CD4-positive, alpha-beta memory T cell (primary cell): ENCODE results near the gene SAMD11. TPM values are rescaled to one million over a fixed set of nuclear protein-coding genes. Genes with fewer than 3 reads are reported as not detected.

Experiments used
- CTCF ChIA-PET: fragments of 350-600 bp; sonication (Branson Sonifier 250); formaldehyde crosslinking; loops from one replicate; lab custom pipeline; 2021; ENCODE audit warnings: inconsistent platforms; ENCODE audit not compliant: partially characterized antibody; lab: Charles Lee
- POLR2A ChIA-PET: fragments of 350-600 bp; sonication (Branson Sonifier 250); formaldehyde crosslinking; loops from one replicate; lab custom pipeline; 2021; ENCODE audit not compliant: partially characterized antibody; lab: Charles Lee
- DNase-seq, 5 donors: peaks; one replicate each; pipeline versions ENCODE4 v3.0.0 to v3.0.0-alpha.2; 2020 to 2022; ENCODE audit warnings: mixed read lengths in 1 of 5
- H3K27ac ChIP-seq: one replicate; pipeline ENCODE4 v1.7.0; 2013; ENCODE audit warnings: low read depth, low read length
- H3K27me3 ChIP-seq: 2 replicates; pipeline ENCODE4 v1.7.0; 2013; ENCODE audit warnings: mild to moderate bottlenecking, low read length, moderate library complexity; ENCODE audit not compliant: insufficient read depth
- H3K36me3 ChIP-seq: 2 replicates; pipeline ENCODE4 v1.7.0; 2013; ENCODE audit warnings: mild to moderate bottlenecking, low read length, moderate library complexity; ENCODE audit not compliant: insufficient read depth
- H3K4me1 ChIP-seq: 2 replicates; pipeline ENCODE4 v1.7.0; 2013; ENCODE audit warnings: mild to moderate bottlenecking, low read length, moderate library complexity; ENCODE audit not compliant: insufficient read depth
- H3K4me3 ChIP-seq, 2 donors: one replicate each; pipeline ENCODE4 v1.7.0; 2013; ENCODE audit warnings: low read length in 2 of 2, mild to moderate bottlenecking in 1 of 2
- H3K9me3 ChIP-seq, 2 donors: one replicate each; pipeline ENCODE4 v1.7.0; 2013; ENCODE audit warnings: low read length in 2 of 2, control low read depth in 1 of 2; ENCODE audit not compliant: control insufficient read depth in 1 of 2
- H3K27ac Mint-ChIP-seq, 7 donors: one replicate each; pipeline ENCODE4 v1.8.0; 2020 to 2021; ENCODE audit warnings: mixed read lengths in 7 of 7, mild to moderate bottlenecking in 6 of 7, inconsistent platforms in 3 of 7, moderate library complexity in 3 of 7
- H3K27me3 Mint-ChIP-seq, 2 donors: one replicate each; pipeline ENCODE4 v1.8.0; 2020 to 2021; ENCODE audit warnings: mixed read lengths in 2 of 2
- H3K36me3 Mint-ChIP-seq, 2 donors: one replicate each; pipeline ENCODE4 v1.8.0; 2020 to 2021; ENCODE audit warnings: mixed read lengths in 2 of 2, inconsistent platforms in 1 of 2, mild to moderate bottlenecking in 1 of 2
- H3K4me1 Mint-ChIP-seq, 4 donors: one replicate each; pipeline ENCODE4 v1.8.0; 2020 to 2021; ENCODE audit warnings: mixed read lengths in 4 of 4, mild to moderate bottlenecking in 1 of 4
- H3K4me3 Mint-ChIP-seq, 8 donors: one replicate each; pipeline ENCODE4 v1.8.0; 2020 to 2021; ENCODE audit warnings: mixed read lengths in 8 of 8, mild to moderate bottlenecking in 7 of 8, moderate library complexity in 6 of 8, inconsistent platforms in 3 of 8
- H3K9me3 Mint-ChIP-seq, 8 donors: one replicate each; pipeline ENCODE4 v1.8.0; 2020 to 2021; ENCODE audit warnings: mixed read lengths in 8 of 8, mild to moderate bottlenecking in 5 of 8, inconsistent platforms in 3 of 8, moderate library complexity in 1 of 8
- intact Hi-C: fragments of 100-400 bp; cut with micrococcal nuclease; formaldehyde crosslinking; loops from one replicate; pipeline ENCODE4 v1.15.1; 2023
- polyA plus RNA-seq, 2 donors: library from polyadenylated mRNA; unstranded; fragments of 300-500 nt; fragmentation: Illumina TruSeq; gene quantifications; one replicate each; pipeline ENCODE4 v1.2.3, GENCODE V29; 2021
- total RNA-seq, 2 experiments: library from RNA; stranded (reverse); gene quantifications; one replicate each; pipeline ENCODE4 v1.2.3, GENCODE V29; 2021

Gene SAMD11
- total and polyA plus RNA-seq, 4 experiments from 2014 or later = 0.10 TPM; not detected in 3

DNA sequence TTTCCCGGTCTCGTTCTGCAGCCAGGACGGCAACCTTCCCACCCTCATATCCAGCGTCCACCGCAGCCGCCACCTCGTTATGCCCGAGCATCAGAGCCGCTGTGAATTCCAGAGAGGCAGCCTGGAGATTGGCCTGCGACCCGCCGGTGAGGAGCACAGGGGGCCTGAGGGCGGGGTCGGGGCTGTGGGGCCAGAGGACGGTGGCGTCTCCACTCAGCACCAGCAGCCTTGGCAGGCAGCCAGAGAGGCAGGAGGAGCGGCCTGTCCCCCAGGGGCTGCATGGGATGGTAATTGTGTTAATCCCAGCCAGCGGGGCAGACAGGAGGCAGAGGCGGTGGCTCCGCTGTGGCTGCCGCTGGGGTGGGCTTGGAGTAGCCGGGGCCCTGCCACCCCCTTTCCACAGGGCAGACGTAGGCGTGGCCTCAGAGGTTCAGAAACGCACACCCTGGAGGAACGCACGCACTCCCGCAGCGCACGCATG lies 12.1 kb downstream of the SAMD11 start:
- intact Hi-C loops = no loop called here
- no peak overlapping the region for H3K4me3 ChIP-seq
- POLR2A ChIA-PET = interaction anchor here (1.0 kb wide), 1 partner anchor 30 kb away, joined by 4 read pairs; no protein-coding TSS in a partner anchor
- no peak overlapping the region for H3K27ac Mint-ChIP-seq
- peaks cover 5% of the 10 kb centered on the region for H3K27me3 ChIP-seq
- H3K9me3 ChIP-seq = no peaks in the 10 kb centered on the region
- no peak for DNase-seq
- H3K4me1 Mint-ChIP-seq = peaks cover 2 to 8% (median 5%) of the 10 kb centered on the region in 4 donors
- H3K27ac ChIP-seq = no peak overlapping the region
- CTCF ChIA-PET = no interaction called here
- peaks cover 6 to 19% of the 10 kb centered on the region in 2 donors for H3K27me3 Mint-ChIP-seq
- peaks cover 5% of the 10 kb centered on the region for H3K4me1 ChIP-seq
- no peaks in the 10 kb centered on the region for H3K36me3 Mint-ChIP-seq
- no peak overlapping the region for H3K4me3 Mint-ChIP-seq
- no peaks in the 10 kb centered on the region for H3K36me3 ChIP-seq
- no peaks in the 10 kb centered on the region for H3K9me3 Mint-ChIP-seq

DNA sequence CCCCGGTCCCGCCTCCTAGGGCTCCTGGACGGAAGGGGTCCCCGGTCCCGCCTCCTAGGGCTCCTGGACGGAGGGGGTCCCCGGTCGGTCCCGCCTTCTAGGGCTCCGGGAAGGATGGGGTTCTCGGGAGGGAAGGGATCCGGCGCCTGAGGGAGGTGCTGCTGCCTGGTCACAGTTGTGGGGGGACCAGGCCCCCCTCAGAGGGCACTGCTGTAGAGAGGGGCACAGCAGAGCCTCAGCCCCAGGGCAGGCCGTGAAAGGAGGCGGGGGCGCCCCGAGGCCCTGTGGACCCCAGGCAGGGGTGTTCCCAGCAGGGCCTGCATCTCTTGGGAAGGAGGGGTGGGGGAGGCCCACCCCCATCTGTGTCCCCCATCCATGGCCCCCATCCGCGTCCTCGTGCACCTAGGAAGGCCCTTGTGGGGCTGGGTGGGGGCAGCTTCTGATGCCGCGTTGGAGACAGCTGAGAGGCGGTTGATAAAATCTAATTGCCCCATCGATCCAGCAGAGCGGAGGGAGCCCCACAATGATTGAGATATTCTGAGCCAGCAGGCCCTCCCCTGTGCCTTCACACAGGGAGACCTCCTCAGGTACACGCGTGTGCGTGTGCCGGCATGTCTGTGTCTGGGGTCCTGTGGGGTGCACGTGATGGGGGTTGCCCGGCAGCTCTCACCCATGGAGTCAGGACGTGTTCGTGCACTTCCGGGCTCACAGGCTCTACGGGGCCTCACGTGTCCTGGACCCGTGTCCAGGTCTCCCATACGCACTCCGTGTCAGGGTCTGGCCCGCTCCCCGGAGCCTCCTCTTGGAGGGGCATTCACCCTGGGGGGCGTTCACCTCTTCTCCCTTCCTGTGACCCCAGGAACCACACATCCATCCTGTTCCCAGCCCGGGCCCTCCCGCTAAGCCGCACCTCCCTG lies 12.9 kb downstream of the SAMD11 start:
- Mint-ChIP-seq H3K4me3 (no peak overlapping the region), H3K4me1 (peaks cover 4 to 14% (median 9%) of the 10 kb centered on the region in 4 donors), H3K36me3 (no peaks in the 10 kb centered on the region), H3K27ac (no peak overlapping the region), H3K27me3 (peaks cover 9 to 19% of the 10 kb centered on the region in 2 donors), H3K9me3 (no peaks in the 10 kb centered on the region)
- no peak overlapping the region for H3K4me3 ChIP-seq
- ChIA-PET CTCF (no interaction called here), POLR2A (no interaction called here)
- DNase-seq = no peak
- H3K36me3 ChIP-seq = no peaks in the 10 kb centered on the region
- peaks cover 7% of the 10 kb centered on the region for H3K27me3 ChIP-seq
- H3K9me3 ChIP-seq = no peaks in the 10 kb centered on the region
- no peak overlapping the region for H3K27ac ChIP-seq
- intact Hi-C loops = no loop called here
- peaks cover 13% of the 10 kb centered on the region for H3K4me1 ChIP-seq

DNA sequence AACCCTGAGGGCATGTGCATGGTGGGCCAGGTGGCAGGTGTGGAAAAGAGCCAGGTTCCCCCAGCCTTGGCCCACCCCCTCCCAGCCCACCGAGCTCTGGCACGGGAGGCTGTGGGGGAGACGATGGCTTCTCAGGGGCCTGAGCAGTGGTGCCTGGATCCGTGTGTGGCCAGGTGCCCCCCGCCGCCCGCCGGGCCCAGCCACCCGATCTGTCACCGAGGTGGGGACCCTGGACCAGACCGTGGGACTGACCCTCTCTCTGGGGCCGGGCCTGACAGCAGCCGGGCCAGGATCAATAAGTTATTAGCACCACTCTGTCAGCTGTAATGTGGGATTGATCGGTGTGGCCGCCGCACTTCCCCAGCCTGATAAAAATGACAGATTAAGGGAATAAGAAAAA lies 13.8 kb downstream of the SAMD11 start:
- Mint-ChIP-seq H3K36me3 (no peaks in the 10 kb centered on the region), H3K9me3 (no peaks in the 10 kb centered on the region), H3K27me3 (peaks cover 9 to 19% of the 10 kb centered on the region in 2 donors), H3K27ac (no peak overlapping the region), H3K4me3 (no peak overlapping the region), H3K4me1 (peaks cover 4 to 14% (median 9%) of the 10 kb centered on the region in 4 donors)
- H3K9me3 ChIP-seq = no peaks in the 10 kb centered on the region
- H3K4me1 ChIP-seq = peaks cover 13% of the 10 kb centered on the region
- no peak for DNase-seq
- no peak overlapping the region for H3K4me3 ChIP-seq
- ChIA-PET CTCF (no interaction called here), POLR2A (no interaction called here)
- no peaks in the 10 kb centered on the region for H3K36me3 ChIP-seq
- H3K27me3 ChIP-seq = peaks cover 7% of the 10 kb centered on the region
- intact Hi-C loops = no loop called here
- H3K27ac ChIP-seq = no peak overlapping the region

DNA sequence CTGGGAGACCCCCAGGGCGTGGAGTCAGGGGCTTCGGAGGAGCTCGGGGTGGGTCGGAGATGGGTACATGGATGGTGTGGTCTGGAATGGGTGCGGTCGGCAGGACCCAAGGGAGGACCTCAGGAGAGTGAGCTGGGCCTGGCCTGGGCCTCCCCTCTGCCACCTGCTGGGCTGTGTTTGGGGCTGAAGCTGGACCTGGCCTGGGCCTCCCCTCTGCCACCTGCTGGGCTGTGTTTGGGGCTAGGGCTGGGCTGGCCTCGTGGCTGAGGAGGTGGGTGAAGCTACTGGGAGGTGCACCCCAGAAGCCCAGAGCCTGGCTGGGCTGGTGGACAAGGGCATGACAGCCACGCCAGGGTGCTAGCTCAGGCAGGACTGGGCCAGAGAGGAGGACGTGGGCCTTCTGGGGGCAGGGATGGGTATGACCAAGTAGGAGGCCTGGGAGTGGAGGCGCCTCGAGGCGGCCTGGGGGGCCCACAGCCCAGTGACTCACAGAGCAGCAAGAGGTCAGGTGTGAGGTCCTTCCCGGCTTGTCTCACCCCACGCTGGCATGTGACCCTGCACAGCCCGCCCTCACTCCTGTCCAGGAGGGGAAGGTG lies 14.5 kb downstream of the SAMD11 start:
- Histone ChIP-seq H3K4me3 (no peak overlapping the region), H3K27ac (no peak overlapping the region), H3K27me3 (peaks cover 7% of the 10 kb centered on the region), H3K9me3 (no peaks in the 10 kb centered on the region), H3K4me1 (peaks cover 19% of the 10 kb centered on the region), H3K36me3 (no peaks in the 10 kb centered on the region)
- Mint-ChIP-seq H3K9me3 (no peaks in the 10 kb centered on the region), H3K27ac (no peak overlapping the region), H3K36me3 (no peaks in the 10 kb centered on the region), H3K4me1 (peaks cover 4 to 14% (median 9%) of the 10 kb centered on the region in 4 donors), H3K4me3 (no peak overlapping the region), H3K27me3 (peaks cover 9 to 19% of the 10 kb centered on the region in 2 donors)
- no peak for DNase-seq
- intact Hi-C loops = no loop called here
- CTCF ChIA-PET = no interaction called here
- POLR2A ChIA-PET = no interaction called here

DNA sequence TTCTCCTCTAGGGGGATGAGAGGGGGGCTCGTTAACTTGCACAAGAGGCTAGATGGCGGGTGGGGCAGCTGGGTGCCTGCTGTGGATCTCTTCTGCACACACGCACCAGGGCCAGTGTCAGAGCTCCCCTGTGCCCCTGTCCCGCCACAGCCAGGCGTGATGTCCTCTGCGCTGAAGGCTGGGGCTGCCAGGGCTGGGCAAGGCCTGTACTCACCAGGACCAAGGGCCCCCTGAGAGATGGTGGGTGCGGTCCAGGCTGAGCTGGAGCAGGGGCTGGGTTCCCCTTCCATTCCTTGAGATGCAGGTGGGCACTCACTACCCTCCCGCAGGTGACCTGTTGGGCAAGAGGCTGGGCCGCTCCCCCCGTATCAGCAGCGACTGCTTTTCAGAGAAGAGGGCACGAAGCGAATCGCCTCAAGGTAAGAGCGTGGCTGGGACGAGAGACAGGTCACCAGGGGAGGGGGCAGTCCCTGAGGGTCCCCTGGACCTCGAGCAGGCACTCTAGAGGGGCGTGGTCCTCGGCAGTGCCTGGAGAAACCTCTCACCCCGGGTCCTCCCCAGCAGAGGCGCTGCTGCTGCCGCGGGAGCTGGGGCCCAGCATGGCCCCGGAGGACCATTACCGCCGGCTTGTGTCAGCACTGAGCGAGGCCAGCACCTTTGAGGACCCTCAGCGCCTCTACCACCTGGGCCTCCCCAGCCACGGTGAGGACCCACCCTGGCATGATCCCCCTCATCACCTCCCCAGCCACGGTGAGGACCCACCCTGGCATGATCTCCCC lies 15.2 kb downstream of the SAMD11 start:
- H3K9me3 ChIP-seq = no peaks in the 10 kb centered on the region
- H3K27ac ChIP-seq = no peak overlapping the region
- POLR2A ChIA-PET = no interaction called here
- H3K4me3 Mint-ChIP-seq = peak overlapping the region in 1 of 8 donors; percentile 49
- peaks cover 4 to 14% (median 9%) of the 10 kb centered on the region in 4 donors for H3K4me1 Mint-ChIP-seq
- H3K9me3 Mint-ChIP-seq = no peaks in the 10 kb centered on the region
- H3K4me1 ChIP-seq = peaks cover 19% of the 10 kb centered on the region
- CTCF ChIA-PET = no interaction called here
- peaks cover 7% of the 10 kb centered on the region for H3K27me3 ChIP-seq
- H3K4me3 ChIP-seq = no peak overlapping the region
- DNase-seq = no peak
- no peak overlapping the region for H3K27ac Mint-ChIP-seq
- intact Hi-C loops = no loop called here
- H3K36me3 Mint-ChIP-seq = no peaks in the 10 kb centered on the region
- no peaks in the 10 kb centered on the region for H3K36me3 ChIP-seq
- peaks cover 9 to 19% of the 10 kb centered on the region in 2 donors for H3K27me3 Mint-ChIP-seq

DNA sequence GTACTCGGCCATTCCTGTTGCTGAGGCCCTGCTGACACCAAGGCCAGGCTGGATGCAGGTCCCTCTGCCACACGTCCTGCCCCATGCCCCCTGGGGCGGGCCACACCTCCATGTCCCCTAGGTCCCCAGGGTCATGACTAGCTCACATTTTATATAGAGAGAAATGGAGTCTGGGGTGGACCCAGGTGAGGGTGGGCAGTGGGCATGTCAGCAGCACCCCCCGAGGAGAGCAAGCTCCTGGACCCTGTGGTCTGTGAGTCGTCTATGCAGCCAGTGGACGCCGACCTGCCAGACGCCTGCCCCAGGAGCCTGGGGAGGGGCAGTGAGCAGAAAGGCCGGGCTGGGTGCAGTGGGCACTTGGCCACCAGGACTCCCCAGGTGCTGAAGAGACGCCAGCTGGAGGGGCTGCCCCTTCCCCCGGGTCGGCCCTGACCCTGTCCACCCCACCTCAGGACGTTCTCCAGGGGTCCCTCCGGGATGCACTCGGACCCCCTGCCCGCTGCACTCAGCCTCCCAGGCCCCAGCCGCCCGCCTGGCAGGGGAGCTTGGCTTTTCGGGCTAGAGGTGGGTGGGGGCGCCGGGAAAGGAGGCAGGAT lies 15.9 kb downstream of the SAMD11 start:
- peaks cover 9 to 19% of the 10 kb centered on the region in 2 donors for H3K27me3 Mint-ChIP-seq

More for the DNA sequence above, 15.9 kb downstream of the SAMD11 start:
- Mint-ChIP-seq H3K4me3 (peak overlapping the region in 3 of 8 donors; percentile 24 to 49 (median 36)), H3K9me3 (no peaks in the 10 kb centered on the region), H3K4me1 (peaks cover 4 to 14% (median 9%) of the 10 kb centered on the region in 4 donors), H3K27ac (no peak overlapping the region), H3K36me3 (peaks cover 0 to under 1% of the 10 kb centered on the region in 2 donors)
- no peak overlapping the region for H3K27ac ChIP-seq
- peaks cover 19% of the 10 kb centered on the region for H3K4me1 ChIP-seq
- ChIA-PET CTCF (no interaction called here), POLR2A (interaction anchor here (1.1 kb wide), 1 partner anchor 27 kb away, joined by 4 read pairs; the partner anchor contains the start of gene PLEKHN1)
- peaks cover 7% of the 10 kb centered on the region for H3K27me3 ChIP-seq
- intact Hi-C loops = no loop called here
- no peaks in the 10 kb centered on the region for H3K36me3 ChIP-seq
- H3K9me3 ChIP-seq = no peaks in the 10 kb centered on the region
- no peak overlapping the region for H3K4me3 ChIP-seq
- no peak for DNase-seq
